Kidney epithelial cell (primary cell): ENCODE data around the gene ITFG1. TPM values are rescaled to one million over a fixed set of nuclear protein-coding genes. Genes with fewer than 3 reads are reported as not detected.

Experiments used
- DNase-seq: peaks from one replicate; pipeline ENCODE4 v3.0.0-alpha.2; 2010; ENCODE audit warnings: low read depth
- H3K27me3 ChIP-seq: 2 replicates; pipeline ENCODE4 v1.6.0; 2011; ENCODE audit warnings: low read length; ENCODE audit not compliant: control insufficient read depth, insufficient read depth
- H3K36me3 ChIP-seq: 2 replicates; pipeline ENCODE4 v1.5.1; 2011; ENCODE audit warnings: low read length; ENCODE audit not compliant: control insufficient read depth, insufficient read depth
- H3K4me3 ChIP-seq: 2 replicates; pipeline ENCODE4 v1.5.1; 2011; ENCODE audit warnings: low read depth, mild to moderate bottlenecking, control low read depth, low read length
- CTCF ChIP-seq: IDR thresholded peaks from 2 replicates; pipeline ENCODE4 v1.5.1; 2011; ENCODE audit warnings: mild to moderate bottlenecking, moderate library complexity, low read length, control low read depth, inconsistent platforms; ENCODE audit not compliant: insufficient read depth, poor library complexity, severe bottlenecking
- total RNA-seq: library from RNA; depleted of rRNA; stranded (reverse); fragments of >200 nt; gene quantifications from 2 replicates; pipeline ENCODE4 v1.2.3, GENCODE V29; 2015

The ITFG1 gene
- total RNA-seq, 1 donor from 2014 or later = 52.6 TPM

- H3K27me3 ChIP-seq = no peaks in the 10 kb centered on the region
- TF ChIP-seq CTCF = no peak
- H3K4me3 ChIP-seq = no peak overlapping the region
- no peak for DNase-seq
- no peaks in the 10 kb centered on the region for H3K36me3 ChIP-seq
Measured at GRCh38 chr16:47109361-47109760, 351.5 kb downstream of the ITFG1 start.

Other genes with a start within 250 kb of the ITFG1 start
- gene PHKB, start 268 bp upstream of the ITFG1 start, total RNA-seq = 39.8 and 47.8 TPM in 2 replicates